ENCODE results near the gene KLHL26.
"Not testable (repeated sequence)": the region's sequence is repeated elsewhere in the genome, so short reads cannot be mapped to it uniquely, and the experiment has no call there.

The KLHL26 gene, protein sequence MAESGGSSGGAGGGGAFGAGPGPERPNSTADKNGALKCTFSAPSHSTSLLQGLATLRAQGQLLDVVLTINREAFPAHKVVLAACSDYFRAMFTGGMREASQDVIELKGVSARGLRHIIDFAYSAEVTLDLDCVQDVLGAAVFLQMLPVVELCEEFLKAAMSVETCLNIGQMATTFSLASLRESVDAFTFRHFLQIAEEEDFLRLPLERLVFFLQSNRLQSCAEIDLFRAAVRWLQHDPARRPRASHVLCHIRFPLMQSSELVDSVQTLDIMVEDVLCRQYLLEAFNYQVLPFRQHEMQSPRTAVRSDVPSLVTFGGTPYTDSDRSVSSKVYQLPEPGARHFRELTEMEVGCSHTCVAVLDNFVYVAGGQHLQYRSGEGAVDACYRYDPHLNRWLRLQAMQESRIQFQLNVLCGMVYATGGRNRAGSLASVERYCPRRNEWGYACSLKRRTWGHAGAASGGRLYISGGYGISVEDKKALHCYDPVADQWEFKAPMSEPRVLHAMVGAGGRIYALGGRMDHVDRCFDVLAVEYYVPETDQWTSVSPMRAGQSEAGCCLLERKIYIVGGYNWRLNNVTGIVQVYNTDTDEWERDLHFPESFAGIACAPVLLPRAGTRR

DNA sequence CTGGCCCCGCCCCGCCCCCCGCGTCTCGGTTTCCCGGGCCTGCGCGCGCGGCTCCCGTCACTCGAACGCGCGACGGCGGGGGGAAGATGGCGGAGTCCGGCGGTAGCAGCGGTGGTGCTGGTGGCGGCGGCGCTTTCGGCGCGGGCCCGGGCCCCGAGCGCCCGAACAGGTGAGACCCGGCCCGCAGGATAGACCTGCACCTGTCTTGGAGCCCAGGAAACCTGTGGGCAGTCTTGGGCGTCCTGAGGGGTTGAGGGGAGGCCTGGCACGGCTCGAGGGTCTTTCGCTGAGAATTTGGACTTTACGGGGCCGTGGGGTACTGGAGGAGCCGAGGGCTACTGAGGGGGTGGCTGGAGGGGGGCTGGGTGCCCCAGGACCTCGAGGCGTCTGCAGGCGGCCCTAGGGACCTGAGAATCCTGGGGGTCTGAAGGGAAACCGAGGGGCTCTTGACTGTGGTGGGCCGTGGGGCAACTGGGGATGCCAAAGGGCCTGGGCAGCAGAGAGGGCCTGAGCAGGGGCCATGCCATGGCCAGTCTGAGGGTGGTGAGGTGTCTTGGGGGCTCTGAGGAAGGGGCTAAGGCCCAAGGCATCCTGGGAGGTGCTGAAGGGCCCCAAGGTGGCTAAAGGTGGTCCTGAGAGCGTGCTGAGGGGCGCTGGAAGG, at the start of gene KLHL26:
Gene KLHL26, plus strand, starts transcription at position 60 of the 661 bp plus-strand sequence. Its CDS starts 27 bp downstream, at position 87.
- peak within 1 kb of the TSS; percentile 68 to 88 for H3K4me3 ChIP-seq (ENCODE audit: low read depth in 1 of 2, low read length in 2 of 2)
- peaks cover 6 to 17% of the 10 kb centered on the region in 2 donors for H3K4me1 ChIP-seq (ENCODE audit: control insufficient read depth in 1 of 2, insufficient read depth in 2 of 2, low read length in 2 of 2)
- H3K27me3 ChIP-seq (ENCODE audit: low read depth, low read length): no peaks in the 10 kb centered on the region
- H3K27ac ChIP-seq (ENCODE audit: low read length): peak within 1 kb of the TSS; percentile 60
- no peaks in the 10 kb centered on the region for H3K9me3 ChIP-seq (ENCODE audit: control insufficient read depth in 1 of 2, low read length in 2 of 2)
- H3K36me3 ChIP-seq (ENCODE audit: control insufficient read depth in 1 of 2, insufficient read depth in 2 of 2, low read length in 2 of 2): no peaks in the 10 kb centered on the region

DNA sequence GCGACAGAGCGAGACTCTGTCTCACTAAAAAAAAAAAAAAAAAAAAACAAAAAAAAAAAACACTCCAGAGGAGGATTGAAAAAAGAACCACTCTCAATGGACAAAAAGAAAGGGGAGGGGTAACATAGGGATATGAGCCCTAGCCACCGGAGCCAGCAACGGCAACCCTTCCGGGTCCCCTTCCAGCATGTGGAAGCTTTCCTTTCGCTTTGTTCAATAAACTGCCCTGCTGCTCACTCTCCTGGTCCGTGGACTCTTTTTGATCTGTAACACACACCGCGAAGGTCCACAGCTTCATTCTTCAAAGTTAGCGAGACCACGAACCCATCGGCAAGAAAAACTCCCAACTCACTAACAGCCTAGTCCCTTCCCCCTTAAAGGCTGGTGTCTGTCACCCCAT, 49.3 kb upstream of the KLHL26 start:
- H3K27ac ChIP-seq (ENCODE audit: low read length): no peak overlapping the region
- H3K36me3 ChIP-seq (ENCODE audit: control insufficient read depth in 1 of 2, insufficient read depth in 2 of 2, low read length in 2 of 2): peaks cover 5 to 8% of the 10 kb centered on the region in 2 donors
- H3K4me3 ChIP-seq (ENCODE audit: low read depth in 1 of 2, low read length in 2 of 2): no peak overlapping the region
- no peaks in the 10 kb centered on the region for H3K9me3 ChIP-seq (ENCODE audit: control insufficient read depth in 1 of 2, low read length in 2 of 2)
- H3K4me1 ChIP-seq (ENCODE audit: control insufficient read depth in 1 of 2, insufficient read depth in 2 of 2, low read length in 2 of 2): peaks cover 9 to 16% of the 10 kb centered on the region in 2 donors
- H3K27me3 ChIP-seq (ENCODE audit: low read depth, low read length): no peaks in the 10 kb centered on the region

DNA sequence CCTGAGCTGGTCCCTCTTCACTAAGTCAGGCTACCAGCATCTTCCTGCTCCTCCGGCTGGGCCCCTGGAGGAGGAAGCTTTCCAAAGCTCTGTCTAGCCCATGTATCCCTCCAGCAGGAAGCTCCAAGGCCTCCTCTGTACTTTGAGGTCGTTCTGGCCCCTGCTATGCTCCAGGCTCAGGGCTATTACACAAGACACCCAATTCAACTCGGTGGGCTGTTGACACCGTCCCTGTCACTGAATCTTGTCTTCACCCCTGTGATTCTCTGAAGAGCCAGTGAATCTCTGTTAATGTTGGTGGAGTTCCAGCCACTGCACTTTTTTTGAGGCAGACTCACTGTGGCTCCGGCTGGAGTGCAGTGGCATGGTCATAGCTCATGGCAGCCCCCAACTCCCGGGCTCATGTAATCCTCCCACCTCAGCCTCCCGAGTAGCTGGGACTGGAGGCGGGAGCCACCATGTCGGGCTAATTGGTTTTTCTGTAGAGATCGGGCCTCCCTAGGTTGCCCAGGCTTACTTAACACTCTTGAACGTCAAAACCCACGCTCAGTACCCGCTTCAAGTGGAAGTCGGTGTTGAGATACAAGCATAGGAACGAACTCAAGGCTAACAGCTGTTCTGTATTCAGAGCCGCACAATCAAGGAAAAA, 48.7 kb upstream of the KLHL26 start:
- peaks cover 5 to 8% of the 10 kb centered on the region in 2 donors for H3K36me3 ChIP-seq (ENCODE audit: control insufficient read depth in 1 of 2, insufficient read depth in 2 of 2, low read length in 2 of 2)
- H3K4me3 ChIP-seq (ENCODE audit: low read depth in 1 of 2, low read length in 2 of 2): peak overlapping the region; percentile 53 to 97
- H3K9me3 ChIP-seq (ENCODE audit: control insufficient read depth in 1 of 2, low read length in 2 of 2): no peaks in the 10 kb centered on the region

DNA sequence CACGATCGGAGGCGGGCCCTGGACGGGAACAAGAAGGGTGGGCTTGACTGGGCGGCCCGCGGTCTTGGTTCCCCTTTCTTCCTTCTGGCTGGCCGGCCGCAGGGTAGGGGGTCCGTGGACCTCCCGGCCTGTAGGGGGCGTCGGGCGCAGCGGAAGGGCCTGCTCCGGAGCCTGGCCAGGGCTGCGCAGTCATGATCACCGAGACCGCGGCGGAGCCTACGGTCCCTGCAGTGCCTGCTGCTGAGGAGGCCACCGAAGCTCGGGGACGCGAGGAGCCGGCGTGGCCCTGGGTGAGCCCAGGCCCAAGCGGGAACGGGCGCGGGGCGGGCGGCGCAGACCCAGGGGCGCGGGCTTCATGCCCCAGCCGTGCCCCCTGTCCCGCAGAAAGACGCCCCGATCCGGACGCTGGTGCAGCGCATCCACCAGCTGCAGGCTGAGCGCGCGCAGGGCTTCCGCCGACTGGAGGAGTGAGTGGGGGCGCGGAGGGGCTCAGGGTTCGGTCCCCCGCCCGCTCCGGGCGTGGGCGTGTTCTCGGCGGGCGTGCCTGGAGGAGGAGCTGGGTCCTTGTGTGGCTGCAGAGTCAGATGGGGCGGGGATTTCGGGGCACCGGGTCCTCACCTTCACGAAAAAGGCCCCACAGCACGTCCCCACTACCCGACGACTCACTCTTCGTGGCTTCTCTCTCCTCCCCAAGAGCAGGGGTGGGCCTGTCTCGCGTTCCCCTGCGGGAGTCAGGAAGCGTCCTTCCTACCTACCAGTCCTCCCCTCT, 48.0 kb upstream of the KLHL26 start, which contains the start of gene REX1BD:
Gene REX1BD, plus strand, starts transcription at position 188 of the 769 bp plus-strand sequence. Its CDS starts 4 bp downstream, at position 192.
- Histone ChIP-seq H3K36me3 (ENCODE audit: control insufficient read depth in 1 of 2, insufficient read depth in 2 of 2, low read length in 2 of 2) (peaks cover 5 to 8% of the 10 kb centered on the region in 2 donors), H3K27ac (ENCODE audit: low read length) (no peak within 1 kb of the TSS), H3K9me3 (ENCODE audit: control insufficient read depth in 1 of 2, low read length in 2 of 2) (no peaks in the 10 kb centered on the region), H3K4me3 (ENCODE audit: low read depth in 1 of 2, low read length in 2 of 2) (peak within 1 kb of the TSS; percentile 53 to 97), H3K4me1 (ENCODE audit: control insufficient read depth in 1 of 2, insufficient read depth in 2 of 2, low read length in 2 of 2) (peaks cover 9 to 16% of the 10 kb centered on the region in 2 donors), H3K27me3 (ENCODE audit: low read depth, low read length) (no peaks in the 10 kb centered on the region)

More for the DNA sequence above, 48.7 kb upstream of the KLHL26 start:
- H3K4me1 ChIP-seq (ENCODE audit: control insufficient read depth in 1 of 2, insufficient read depth in 2 of 2, low read length in 2 of 2): peaks cover 9 to 16% of the 10 kb centered on the region in 2 donors
- H3K27ac ChIP-seq (ENCODE audit: low read length): no peak overlapping the region
- no peaks in the 10 kb centered on the region for H3K27me3 ChIP-seq (ENCODE audit: low read depth, low read length)

DNA sequence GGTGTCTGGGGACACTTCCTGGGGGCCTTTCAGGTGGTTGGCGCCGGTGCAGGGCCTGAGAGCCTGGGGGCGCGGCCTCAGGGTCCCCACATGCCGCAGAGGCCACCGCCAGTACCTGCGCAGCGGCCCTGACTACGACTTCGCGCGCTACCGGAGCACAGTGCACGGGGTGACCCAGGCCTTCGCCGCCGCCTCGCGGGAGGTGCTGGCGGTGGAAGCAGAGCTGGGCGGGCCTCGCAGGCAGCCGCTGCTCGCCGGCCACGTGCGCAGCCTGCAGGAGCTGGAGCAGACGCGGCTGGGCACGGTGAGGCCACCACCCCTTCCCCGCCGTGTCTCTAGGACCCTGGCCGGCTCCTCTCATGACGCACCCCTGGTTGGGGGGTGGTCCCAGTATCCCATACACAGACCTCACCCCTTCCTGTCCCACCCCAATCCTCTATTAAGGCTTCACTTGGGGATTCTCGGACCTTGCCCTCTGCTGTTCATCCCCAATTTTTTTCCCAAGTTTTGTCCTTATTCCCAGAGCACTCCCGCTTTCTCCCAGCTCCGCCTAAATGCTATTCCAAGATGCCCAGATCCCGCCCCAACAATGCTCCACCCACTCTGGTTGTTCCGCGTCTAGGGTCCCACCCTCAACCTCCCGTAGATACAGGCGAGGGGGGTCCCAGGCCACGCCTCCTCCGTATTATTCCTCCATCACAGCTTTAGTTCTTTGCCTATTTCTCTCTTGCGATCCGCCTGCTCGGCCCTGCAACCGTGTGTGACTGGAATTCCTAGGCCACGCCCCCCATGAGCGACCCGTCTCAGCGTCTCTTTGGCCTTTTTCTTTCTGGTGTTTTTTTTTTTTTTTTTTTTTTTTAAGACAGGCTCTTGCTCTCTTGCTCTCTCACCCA, 47.2 kb upstream of the KLHL26 start:
- no peaks in the 10 kb centered on the region for H3K9me3 ChIP-seq (ENCODE audit: control insufficient read depth in 1 of 2, low read length in 2 of 2)
- peak overlapping the region; percentile 53 to 97 for H3K4me3 ChIP-seq (ENCODE audit: low read depth in 1 of 2, low read length in 2 of 2)
- H3K27ac ChIP-seq (ENCODE audit: low read length): no peak overlapping the region
- H3K36me3 ChIP-seq (ENCODE audit: control insufficient read depth in 1 of 2, insufficient read depth in 2 of 2, low read length in 2 of 2): peaks cover 5 to 8% of the 10 kb centered on the region in 2 donors
- H3K27me3 ChIP-seq (ENCODE audit: low read depth, low read length): no peaks in the 10 kb centered on the region
- peaks cover 9 to 23% of the 10 kb centered on the region in 2 donors for H3K4me1 ChIP-seq (ENCODE audit: control insufficient read depth in 1 of 2, insufficient read depth in 2 of 2, low read length in 2 of 2)

DNA sequence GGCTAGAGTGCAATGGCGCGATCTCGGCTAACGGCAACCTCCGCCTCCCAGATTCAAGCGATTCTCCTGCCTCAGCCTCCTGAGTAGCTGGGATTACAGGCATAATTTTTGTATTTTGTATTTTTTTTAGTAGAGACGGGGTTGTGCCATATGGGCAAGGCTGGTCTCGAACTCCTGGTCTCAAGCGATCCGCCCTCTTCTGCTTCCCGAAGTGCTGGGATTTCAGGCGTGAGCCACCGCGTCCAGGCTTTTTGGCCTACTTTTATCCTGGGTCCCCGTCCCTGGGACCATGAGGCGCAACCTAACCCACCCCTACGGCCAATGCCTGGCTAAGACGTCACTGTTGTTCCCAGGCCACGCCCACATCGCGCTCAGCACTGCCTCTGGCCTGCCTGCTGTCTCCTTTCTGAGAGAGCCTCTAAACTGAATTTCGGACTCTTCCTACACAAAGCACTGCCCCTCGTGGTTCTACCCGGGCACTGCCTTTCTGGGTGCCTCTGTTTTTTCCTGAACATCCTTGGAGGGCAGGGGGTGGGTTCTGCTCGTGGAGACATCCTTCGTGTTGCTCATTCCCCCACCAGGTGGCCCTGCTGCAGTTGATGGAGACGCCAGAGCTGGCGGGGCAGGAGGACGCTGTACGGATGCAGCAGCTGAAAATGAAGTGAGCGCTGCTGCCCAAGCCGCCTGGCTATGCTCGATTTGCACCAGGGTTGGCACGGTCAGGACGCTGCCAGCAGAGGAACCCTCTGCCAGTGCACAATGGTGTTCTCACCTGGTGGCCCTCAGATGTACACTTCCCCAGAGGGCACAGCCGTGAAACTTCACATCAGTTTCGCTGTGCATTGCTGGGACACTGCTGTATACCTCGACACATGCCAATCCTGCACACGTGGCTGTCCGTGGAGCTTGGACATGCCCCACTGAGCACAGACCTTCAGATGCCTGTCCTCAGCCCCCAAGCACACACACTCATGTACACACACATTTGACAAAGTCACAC, 46.3 kb upstream of the KLHL26 start:
- H3K9me3 ChIP-seq (ENCODE audit: control insufficient read depth in 1 of 2, low read length in 2 of 2): no peaks in the 10 kb centered on the region
- no peak overlapping the region for H3K27ac ChIP-seq (ENCODE audit: low read length)
- peaks cover 9 to 31% of the 10 kb centered on the region in 2 donors for H3K4me1 ChIP-seq (ENCODE audit: control insufficient read depth in 1 of 2, insufficient read depth in 2 of 2, low read length in 2 of 2)
- H3K4me3 ChIP-seq (ENCODE audit: low read depth in 1 of 2, low read length in 2 of 2): no peak overlapping the region
- no peaks in the 10 kb centered on the region for H3K27me3 ChIP-seq (ENCODE audit: low read depth, low read length)
- peaks cover 5 to 8% of the 10 kb centered on the region in 2 donors for H3K36me3 ChIP-seq (ENCODE audit: control insufficient read depth in 1 of 2, insufficient read depth in 2 of 2, low read length in 2 of 2)

DNA sequence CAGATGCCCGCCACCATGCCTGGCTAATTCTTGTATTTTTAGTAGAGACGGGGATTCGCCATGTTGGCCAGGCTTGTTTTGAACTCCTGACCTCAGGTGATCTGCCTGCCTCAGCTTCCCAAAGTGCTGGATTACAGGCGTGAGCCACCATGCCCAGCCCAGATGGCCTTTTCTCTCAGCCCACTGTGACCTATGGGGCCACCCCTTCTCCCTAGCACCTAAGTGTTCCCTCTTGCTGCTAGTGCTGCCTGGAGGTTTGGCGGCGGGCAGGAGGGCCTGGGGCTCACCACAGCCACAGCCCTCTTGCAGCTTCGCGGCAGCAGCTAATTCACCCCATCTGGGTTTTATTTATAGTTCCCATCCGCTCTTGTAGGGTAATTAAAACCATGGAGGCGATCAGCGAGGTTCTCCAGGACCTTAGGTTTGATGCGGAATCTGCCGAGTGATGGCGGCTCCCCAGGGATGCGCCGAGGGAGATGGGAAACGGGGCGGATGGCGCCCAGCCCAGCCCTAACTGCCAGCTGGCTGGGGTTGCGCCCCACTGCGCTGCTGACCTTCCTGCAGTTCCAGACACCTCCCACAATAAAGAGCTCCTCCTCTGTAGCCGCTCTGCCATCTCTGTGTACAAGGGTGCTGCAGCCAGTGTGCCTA, 45.0 kb upstream of the KLHL26 start:
- peaks cover 5 to 8% of the 10 kb centered on the region in 2 donors for H3K36me3 ChIP-seq (ENCODE audit: control insufficient read depth in 1 of 2, insufficient read depth in 2 of 2, low read length in 2 of 2)
- H3K9me3 ChIP-seq (ENCODE audit: control insufficient read depth in 1 of 2, low read length in 2 of 2): no peaks in the 10 kb centered on the region
- H3K27me3 ChIP-seq (ENCODE audit: low read depth, low read length): no peaks in the 10 kb centered on the region
- H3K4me1 ChIP-seq (ENCODE audit: control insufficient read depth in 1 of 2, insufficient read depth in 2 of 2, low read length in 2 of 2): peaks cover 9 to 31% of the 10 kb centered on the region in 2 donors
- no peak overlapping the region for H3K4me3 ChIP-seq (ENCODE audit: low read depth in 1 of 2, low read length in 2 of 2)
- no peak overlapping the region for H3K27ac ChIP-seq (ENCODE audit: low read length)

DNA sequence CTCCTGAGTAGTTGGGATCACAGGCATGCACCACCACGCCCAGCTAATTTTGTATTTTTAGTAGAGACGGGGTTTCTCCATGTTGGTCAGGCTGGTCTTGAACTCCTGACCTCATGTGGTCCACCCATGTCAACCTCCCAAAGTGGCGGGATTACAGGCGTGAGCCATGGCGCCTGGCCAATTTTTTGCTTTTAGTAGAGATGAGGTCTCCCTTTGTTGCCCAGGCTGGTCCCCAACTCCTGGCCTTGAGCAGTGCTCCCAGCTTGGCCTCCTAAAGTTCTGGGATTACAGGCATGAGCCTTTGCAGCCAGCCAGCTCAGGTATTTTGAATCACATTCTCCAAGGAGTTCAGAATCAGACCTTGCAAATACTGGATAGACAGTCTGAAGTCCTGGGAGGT, 44.1 kb upstream of the KLHL26 start:
- H3K4me1 ChIP-seq (ENCODE audit: control insufficient read depth in 1 of 2, insufficient read depth in 2 of 2, low read length in 2 of 2): peaks cover 9 to 31% of the 10 kb centered on the region in 2 donors

More for the DNA sequence above, 44.1 kb upstream of the KLHL26 start:
- not testable (repeated sequence) for H3K27ac ChIP-seq (ENCODE audit: low read length); H3K9me3 ChIP-seq (ENCODE audit: control insufficient read depth in 1 of 2, low read length in 2 of 2); H3K27me3 ChIP-seq (ENCODE audit: low read depth, low read length); H3K36me3 ChIP-seq (ENCODE audit: control insufficient read depth in 1 of 2, insufficient read depth in 2 of 2, low read length in 2 of 2); H3K4me3 ChIP-seq (ENCODE audit: low read depth in 1 of 2, low read length in 2 of 2)

All from muscle layer of duodenum (tissue), 2 donors.